ENCODE data around the gene MYORG. TPM values are rescaled to one million over a fixed set of nuclear protein-coding genes. Genes with fewer than 3 reads are reported as not detected.

Gene MYORG
- total RNA-seq, 4 donors from 2014 or later = 7.8 to 27.2 (median 15.4) TPM

- Histone ChIP-seq H3K36me3 (peaks cover 29 to 77% (median 69%) of the 10 kb centered on the region in 4 donors), H3K4me3 (no peak overlapping the region), H3K27me3 (no peaks in the 10 kb centered on the region), H3K27ac (replicated peaks in 1 of 4) (no peak overlapping the region), H3K4me1 (peaks cover 0 to 8% (median 3%) of the 10 kb centered on the region in 4 donors), H3K9me3 (no peaks in the 10 kb centered on the region)
- no peak for TF ChIP-seq POLR2AphosphoS5 (IDR thresholded peaks at IDR 0.05)
- peak; percentile 92 to 97 (median 96) for TF ChIP-seq CTCF (IDR thresholded peaks at IDR 0.05)
- TF ChIP-seq POLR2A (IDR thresholded peaks at IDR 0.05; ENCODE audit: low read depth) = no peak
- no peak for TF ChIP-seq EP300 (IDR thresholded peaks at IDR 0.05)
- DNase-seq (ENCODE audit: extremely low spot score) = no peak
- intact Hi-C loops (cut with DNase I) = loop anchor here (2.0 to 5.0 kb wide), 3 partner anchors 97 to 187 kb away; no protein-coding TSS in a partner anchor
Observed at GRCh38 chr9:34403554-34404380, 27.1 kb upstream of the MYORG start.

GRCh38 chr9:34400686-34401602 lies 24.2 kb upstream of the MYORG start:
- H3K27ac ChIP-seq (replicated peaks in 1 of 4) = no peak overlapping the region
- no peaks in the 10 kb centered on the region for H3K27me3 ChIP-seq
- peaks cover 0 to 8% (median 3%) of the 10 kb centered on the region in 4 donors for H3K4me1 ChIP-seq
- H3K4me3 ChIP-seq = no peak overlapping the region
- H3K36me3 ChIP-seq = peaks cover 29 to 91% (median 84%) of the 10 kb centered on the region in 4 donors
- TF ChIP-seq POLR2AphosphoS5 (IDR thresholded peaks at IDR 0.05) (no peak), EP300 (IDR thresholded peaks at IDR 0.05) (no peak), POLR2A (IDR thresholded peaks at IDR 0.05; ENCODE audit: low read depth) (no peak), CTCF (IDR thresholded peaks at IDR 0.05) (no peak)
- no peaks in the 10 kb centered on the region for H3K9me3 ChIP-seq
- 81% methylated on average over 37 of the region's 40 CpGs for WGBS
- intact Hi-C loops (cut with DNase I) = loop anchor here (5.0 kb wide), 1 partner anchor 146 kb away; no protein-coding TSS in a partner anchor
- no peak for DNase-seq (ENCODE audit: extremely low spot score)

- WGBS = 52% methylated on average over 9 of the region's 12 CpGs
- intact Hi-C loops (cut with DNase I) = loop anchor here (5.0 kb wide), 1 partner anchor 147 kb away; no protein-coding TSS in a partner anchor
- H3K36me3 ChIP-seq = peaks cover 29 to 84% (median 78%) of the 10 kb centered on the region in 4 donors
Observed at GRCh38 chr9:34400275-34400674, 23.6 kb upstream of the MYORG start.

GRCh38 chr9:34399729-34400128 lies 23.0 kb upstream of the MYORG start:
- TF ChIP-seq EP300 (IDR thresholded peaks at IDR 0.05) = no peak
- no peak for TF ChIP-seq POLR2AphosphoS5 (IDR thresholded peaks at IDR 0.05)
- TF ChIP-seq CTCF (IDR thresholded peaks at IDR 0.05) = no peak
- no peak for TF ChIP-seq POLR2A (IDR thresholded peaks at IDR 0.05; ENCODE audit: low read depth)
- H3K4me3 ChIP-seq = no peak overlapping the region
- no peaks in the 10 kb centered on the region for H3K9me3 ChIP-seq
- peaks cover 0 to 8% (median 3%) of the 10 kb centered on the region in 4 donors for H3K4me1 ChIP-seq
- intact Hi-C loops (cut with DNase I) = loop anchor here (5.0 kb wide), 1 partner anchor 148 kb away; no protein-coding TSS in a partner anchor
- no peak overlapping the region for H3K27ac ChIP-seq (replicated peaks in 1 of 4)
- H3K27me3 ChIP-seq = no peaks in the 10 kb centered on the region
- 86% methylated on average over 4 of the region's 4 CpGs for WGBS
- H3K36me3 ChIP-seq = peaks cover 29 to 78% (median 72%) of the 10 kb centered on the region in 4 donors
- DNase-seq (ENCODE audit: extremely low spot score) = no peak

More at GRCh38 chr9:34400275-34400674, 23.6 kb upstream of the MYORG start:
- no peaks in the 10 kb centered on the region for H3K9me3 ChIP-seq
- TF ChIP-seq POLR2A (IDR thresholded peaks at IDR 0.05; ENCODE audit: low read depth) (no peak), CTCF (IDR thresholded peaks at IDR 0.05) (no peak), POLR2AphosphoS5 (IDR thresholded peaks at IDR 0.05) (no peak)
- H3K4me3 ChIP-seq = no peak overlapping the region
- no peaks in the 10 kb centered on the region for H3K27me3 ChIP-seq
- no peak for DNase-seq (ENCODE audit: extremely low spot score)
- H3K27ac ChIP-seq (replicated peaks in 1 of 4) = no peak overlapping the region
- H3K4me1 ChIP-seq = peaks cover 0 to 8% (median 3%) of the 10 kb centered on the region in 4 donors
